ENCODE measurements around the gene CCS. TPM values are rescaled to one million over a fixed set of nuclear protein-coding genes. Genes with fewer than 3 reads are reported as not detected.

Gene CCS
- total and polyA plus RNA-seq, 2 of the 4 experiments (the other 2 are of a cell fraction): 20.1 to 53.0 TPM

DNA sequence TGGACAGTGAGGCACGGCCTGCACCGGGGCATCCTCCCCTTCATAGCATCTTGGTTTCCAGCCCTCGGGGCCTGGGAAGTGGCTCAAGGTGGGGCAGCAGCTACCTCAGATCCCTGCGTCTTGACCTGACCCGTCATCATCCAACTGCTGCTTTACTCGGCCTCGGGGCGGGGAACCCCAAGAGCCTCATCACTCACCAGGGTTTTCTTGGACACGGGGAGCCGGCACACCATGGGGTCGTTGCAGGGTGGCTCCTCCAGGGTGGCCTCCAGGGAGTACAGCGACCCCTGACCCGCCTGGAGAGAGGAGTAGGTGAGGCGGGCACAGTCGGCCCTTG is 25.2 kb upstream of the CCS start:
- no peak overlapping the region for H3K4ac ChIP-seq (ENCODE audit: low read depth, low read length)
- no peak overlapping the region for H3K23ac ChIP-seq (ENCODE audit: low read depth, low read length)
- no peaks in the 10 kb centered on the region for H3K9me3 ChIP-seq (ENCODE audit: control insufficient read depth, insufficient read depth, low read length)
- H3K36me3 ChIP-seq (ENCODE audit: control insufficient read depth, insufficient read depth, low read length): peaks cover 3% of the 10 kb centered on the region; the same call in 1 of the 2 replicates
- H3K4me2 ChIP-seq (ENCODE audit: low read depth, low read length): peak overlapping the region; percentile 49; the same call in 1 of the 2 replicates
- H3K27me3 ChIP-seq (ENCODE audit: control insufficient read depth, insufficient read depth, low read length): peaks cover 2% of the 10 kb centered on the region; the same call in 1 of the 2 replicates
- peak overlapping the region; percentile 41; the same call in 1 of the 2 replicates for H3K4me3 ChIP-seq (ENCODE audit: insufficient read depth, low read depth, low read length)
- H2BK20ac ChIP-seq (ENCODE audit: low read depth, low read length): no peak overlapping the region
- H3K27ac ChIP-seq (ENCODE audit: insufficient read depth, low read length): no peak overlapping the region
- H3K18ac ChIP-seq (ENCODE audit: low read depth, low read length): no peak overlapping the region
- ChIA-PET POLR2A (ENCODE audit: unreplicated experiment) (interaction anchor here (0.6 kb wide), 1 partner anchor 71 kb away, joined by 4 read pairs; the partner anchor contains the start of gene RBM4), CTCF (no interaction called here)
- H3K4me1 ChIP-seq (ENCODE audit: control insufficient read depth, insufficient read depth, low read length): peaks cover 3% of the 10 kb centered on the region; the same call in 1 of the 2 replicates
- H3K9ac ChIP-seq (ENCODE audit: low read depth, low read length): no peak overlapping the region
- no peak overlapping the region for H2BK5ac ChIP-seq (ENCODE audit: low read depth, low read length, poor library complexity, severe bottlenecking)
- intact Hi-C loops (cut with micrococcal nuclease): no loop called here
- H2AFZ ChIP-seq (replicated peaks; ENCODE audit: low read length, poor library complexity): peak overlapping the region; percentile 95
- H2AK5ac ChIP-seq (ENCODE audit: low read depth, low read length): no peak overlapping the region
- H3K14ac ChIP-seq (replicated peaks; ENCODE audit: low read depth, low read length): no peak overlapping the region
- WGBS, 2 experiments (ENCODE audit: extremely low coverage in 2 of 2, insufficient read length in 1 of 2): no CpG with 5 or more reads among the region's 15 CpGs
- no peak overlapping the region for H4K5ac ChIP-seq (ENCODE audit: low read depth, low read length)
- no TSS peak for BruUV-seq (replicated peaks)
- TF ChIP-seq POLR2A (IDR thresholded peaks at IDR 0.05; ENCODE audit: low read depth, low read length) (no peak), BHLHE40 (IDR thresholded peaks at IDR 0.05; ENCODE audit: low read depth, low read length) (no peak), CHD1 (IDR thresholded peaks at IDR 0.05; ENCODE audit: low read depth, low read length) (no peak), RCOR1 (IDR thresholded peaks at IDR 0.05; ENCODE audit: insufficient replicate concordance, low read length) (no peak), NFE2L2 (IDR thresholded peaks at IDR 0.05; ENCODE audit: low read depth, low read length) (no peak), RAD21 (IDR thresholded peaks at IDR 0.05; ENCODE audit: low read length) (no peak), MXI1 (IDR thresholded peaks at IDR 0.05; ENCODE audit: borderline replicate concordance, low read depth, low read length) (no peak), CEBPB (IDR thresholded peaks at IDR 0.05; ENCODE audit: low read depth, low read length) (no peak), MAZ (IDR thresholded peaks at IDR 0.05; ENCODE audit: borderline replicate concordance, low read depth, low read length) (no peak), RFX5 (IDR thresholded peaks at IDR 0.05; ENCODE audit: low read depth, low read length) (no peak), MAFK (IDR thresholded peaks at IDR 0.05; ENCODE audit: low read depth, low read length) (no peak)
- TF ChIP-seq, protein P1, sequence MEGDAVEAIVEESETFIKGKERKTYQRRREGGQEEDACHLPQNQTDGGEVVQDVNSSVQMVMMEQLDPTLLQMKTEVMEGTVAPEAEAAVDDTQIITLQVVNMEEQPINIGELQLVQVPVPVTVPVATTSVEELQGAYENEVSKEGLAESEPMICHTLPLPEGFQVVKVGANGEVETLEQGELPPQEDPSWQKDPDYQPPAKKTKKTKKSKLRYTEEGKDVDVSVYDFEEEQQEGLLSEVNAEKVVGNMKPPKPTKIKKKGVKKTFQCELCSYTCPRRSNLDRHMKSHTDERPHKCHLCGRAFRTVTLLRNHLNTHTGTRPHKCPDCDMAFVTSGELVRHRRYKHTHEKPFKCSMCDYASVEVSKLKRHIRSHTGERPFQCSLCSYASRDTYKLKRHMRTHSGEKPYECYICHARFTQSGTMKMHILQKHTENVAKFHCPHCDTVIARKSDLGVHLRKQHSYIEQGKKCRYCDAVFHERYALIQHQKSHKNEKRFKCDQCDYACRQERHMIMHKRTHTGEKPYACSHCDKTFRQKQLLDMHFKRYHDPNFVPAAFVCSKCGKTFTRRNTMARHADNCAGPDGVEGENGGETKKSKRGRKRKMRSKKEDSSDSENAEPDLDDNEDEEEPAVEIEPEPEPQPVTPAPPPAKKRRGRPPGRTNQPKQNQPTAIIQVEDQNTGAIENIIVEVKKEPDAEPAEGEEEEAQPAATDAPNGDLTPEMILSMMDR (conservative IDR thresholded peaks at IDR 0.05; ENCODE audit: low read depth, low read length): no peak
- TF ChIP-seq, protein P2, sequence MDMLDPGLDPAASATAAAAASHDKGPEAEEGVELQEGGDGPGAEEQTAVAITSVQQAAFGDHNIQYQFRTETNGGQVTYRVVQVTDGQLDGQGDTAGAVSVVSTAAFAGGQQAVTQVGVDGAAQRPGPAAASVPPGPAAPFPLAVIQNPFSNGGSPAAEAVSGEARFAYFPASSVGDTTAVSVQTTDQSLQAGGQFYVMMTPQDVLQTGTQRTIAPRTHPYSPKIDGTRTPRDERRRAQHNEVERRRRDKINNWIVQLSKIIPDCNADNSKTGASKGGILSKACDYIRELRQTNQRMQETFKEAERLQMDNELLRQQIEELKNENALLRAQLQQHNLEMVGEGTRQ (IDR thresholded peaks at IDR 0.05; ENCODE audit: low read depth, low read length): no peak
- TF ChIP-seq, protein P3, sequence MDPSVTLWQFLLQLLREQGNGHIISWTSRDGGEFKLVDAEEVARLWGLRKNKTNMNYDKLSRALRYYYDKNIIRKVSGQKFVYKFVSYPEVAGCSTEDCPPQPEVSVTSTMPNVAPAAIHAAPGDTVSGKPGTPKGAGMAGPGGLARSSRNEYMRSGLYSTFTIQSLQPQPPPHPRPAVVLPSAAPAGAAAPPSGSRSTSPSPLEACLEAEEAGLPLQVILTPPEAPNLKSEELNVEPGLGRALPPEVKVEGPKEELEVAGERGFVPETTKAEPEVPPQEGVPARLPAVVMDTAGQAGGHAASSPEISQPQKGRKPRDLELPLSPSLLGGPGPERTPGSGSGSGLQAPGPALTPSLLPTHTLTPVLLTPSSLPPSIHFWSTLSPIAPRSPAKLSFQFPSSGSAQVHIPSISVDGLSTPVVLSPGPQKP (IDR thresholded peaks at IDR 0.05; ENCODE audit: borderline replicate concordance, low read depth, low read length): no peak
- H4K20me1 ChIP-seq (ENCODE audit: insufficient read depth, low read length): no peaks in the 10 kb centered on the region
- dilution Hi-C loops (cut with HindIII; ENCODE audit: low sequenced_read_pairs, unreplicated experiment): no loop called here
- peak overlapping the region; percentile 78 for H2AK9ac ChIP-seq (replicated peaks; ENCODE audit: low read depth, low read length, poor library complexity)
- H4K8ac ChIP-seq (ENCODE audit: low read depth in 2 of 2, low read length in 2 of 2): no peak overlapping the region; a peak in 1 of 4 replicates
- no peak overlapping the region for H2BK120ac ChIP-seq (ENCODE audit: low read depth, low read length)
- in situ Hi-C loops (cut with MboI; ENCODE audit: low sequenced_read_pairs): no loop called here
- DNase-seq (no peak), ATAC-seq (ENCODE audit: low read depth) (no peak)
- H3K79me1 ChIP-seq (ENCODE audit: low read depth in 1 of 2, low read length in 2 of 2): no peaks in the 10 kb centered on the region
- H2BK15ac ChIP-seq (ENCODE audit: low read depth, low read length): no peak overlapping the region
- no peak overlapping the region for H4K91ac ChIP-seq (ENCODE audit: insufficient read depth, low read depth, low read length)
- H3K56ac ChIP-seq (ENCODE audit: extremely low read depth, insufficient read depth, low read length): no peak overlapping the region
- H3K9me1 ChIP-seq (ENCODE audit: insufficient read depth, low read length): peaks cover 6% of the 10 kb centered on the region; the same call in 1 of the 2 replicates

Measured in IMR-90 (cell line).